K562 (cell line): Measurements from ENCODE around the gene ZC3H18. TPM values are rescaled to one million over a fixed set of nuclear protein-coding genes. Genes with fewer than 3 reads are reported as not detected.

Experiments
- ATAC-seq: fragments of 200-7000 bp; cut with Tn5 transposase; 3 replicates; pipeline ENCODE4 v1.9.1; 2020; ENCODE audit warnings: moderate library complexity
- BruUV-seq: library from RNA; stranded (reverse); fragments of 400-500 nt; replicated peaks from 2 replicates; lab custom pipeline; 2021; lab: Mats Ljungman, UMichigan
- CTCF ChIA-PET: fragments of 300-600 bp; formaldehyde crosslinking; extraction: SDS; loops from one replicate; lab custom pipeline; 2021; ENCODE audit warnings: low intra/inter-chr PET ratio; lab: Yijun Ruan, JAX
- POLR2A ChIA-PET: fragments of 300-600, 350-650 bp; sonication (Branson Sonifier 250); formaldehyde crosslinking; extraction: SDS; loops from one replicate; lab custom pipeline; 2021; ENCODE audit warnings: antibody characterized with exemption, inconsistent platforms; lab: Yijun Ruan, JAX
- DNase-seq, 4 experiments: peaks; one replicate each; pipeline versions ENCODE4 v3.0.0 to v3.0.0-alpha.2; 2011 to 2018; ENCODE audit warnings: low spot score in 3 of 4, mixed read lengths in 3 of 4; ENCODE audit errors: extremely low read depth in 1 of 4
- FAIRE-seq: peaks from 2 replicates; lab custom pipeline; 2011; peaks lifted over from hg19 to GRCh38; lab: Jason Lieb, UNC
- H2AFZ ChIP-seq: 2 replicates; pipeline ENCODE4 v1.6.0; 2011; ENCODE audit warnings: low read depth, low read length, control low read depth, inconsistent platforms
- H3K27ac ChIP-seq: fragments of 200-600 bp; 3 replicates; pipeline ENCODE4 v1.8.0; 2011; ENCODE audit warnings: low read depth, mild to moderate bottlenecking, control low read depth, inconsistent platforms, low read length, moderate library complexity, mixed read lengths; ENCODE audit errors: extremely low read depth
- H3K27me3 ChIP-seq, 2 experiments: fragments of 300-600 bp in 1 of 2; 2 replicates in 1 of 2; 3 replicates in 1 of 2; pipeline versions ENCODE4 v1.6.0 to v1.8.0; 2011; ENCODE audit warnings: inconsistent platforms in 2 of 2, low read length in 2 of 2, mild to moderate bottlenecking in 1 of 2, mixed read lengths in 1 of 2, moderate library complexity in 1 of 2; ENCODE audit not compliant: control insufficient read depth in 2 of 2, insufficient read depth in 2 of 2
- H3K36me3 ChIP-seq: fragments of 300-600 bp; 3 replicates; pipeline ENCODE4 v1.8.0; 2011; ENCODE audit warnings: mild to moderate bottlenecking, low read length, inconsistent platforms; ENCODE audit not compliant: control insufficient read depth, insufficient read depth
- H3K4me1 ChIP-seq, 2 experiments: fragments of 200-600 bp in 1 of 2; replicated peaks in 1 of 2; 2 replicates in 1 of 2; 3 replicates in 1 of 2; pipeline versions ENCODE4 v1.5.1 to v1.8.0; 2011; ENCODE audit warnings: inconsistent platforms in 2 of 2, low read length in 2 of 2, mild to moderate bottlenecking in 1 of 2, mixed read lengths in 1 of 2, moderate library complexity in 1 of 2; ENCODE audit not compliant: control insufficient read depth in 2 of 2, insufficient read depth in 2 of 2
- H3K4me2 ChIP-seq: 2 replicates; pipeline ENCODE4 v1.6.1; 2011; ENCODE audit warnings: low read length, control low read depth, inconsistent platforms, mixed read lengths; ENCODE audit not compliant: insufficient read depth
- H3K4me3 ChIP-seq: fragments of 200-600 bp; sonication (generic), shearing (Covaris generic); 2 replicates; pipeline ENCODE4 v1.5.1; 2016; ENCODE audit warnings: control low read depth, inconsistent platforms
- H3K79me2 ChIP-seq: fragments of 200-600 bp; 3 replicates; pipeline ENCODE4 v1.8.0; 2011; ENCODE audit warnings: low read length, inconsistent platforms; ENCODE audit not compliant: control insufficient read depth, insufficient read depth
- H3K9ac ChIP-seq, 2 experiments: 2 replicates each; pipeline versions ENCODE4 v1.6.0 to v1.6.1; 2011; ENCODE audit warnings: low read depth in 2 of 2, low read length in 2 of 2, control low read depth in 1 of 2, inconsistent platforms in 1 of 2, mild to moderate bottlenecking in 1 of 2, mixed read lengths in 1 of 2; ENCODE audit not compliant: insufficient read depth in 1 of 2
- H3K9me1 ChIP-seq: one replicate; pipeline ENCODE4 v1.6.0; 2011; ENCODE audit warnings: inconsistent platforms, mild to moderate bottlenecking, low read length, moderate library complexity; ENCODE audit not compliant: control insufficient read depth, insufficient read depth
- H3K9me3 ChIP-seq: replicated peaks from 2 replicates; pipeline ENCODE4 v1.5.1; 2011; ENCODE audit warnings: low read depth, low read length, inconsistent platforms; ENCODE audit not compliant: control insufficient read depth, insufficient read depth
- H4K20me1 ChIP-seq: replicated peaks from 2 replicates; pipeline ENCODE4 v1.6.1; 2011; ENCODE audit warnings: low read length, inconsistent platforms, mixed read lengths; ENCODE audit not compliant: control insufficient read depth, insufficient read depth
- BRCA1 ChIP-seq, 2 experiments: fragments of 450-650 bp in 1 of 2; sonication (generic) in 1 of 2; formaldehyde crosslinking in 1 of 2; IDR thresholded peaks; 2 replicates each; pipeline versions ENCODE4 v1.5.0 to v1.6.1; 2017 to 2020; ENCODE audit warnings: mild to moderate bottlenecking in 1 of 2, missing genetic modification reagents in 1 of 2
- EGR1 ChIP-seq: fragments of 450-650 bp; conservative IDR thresholded peaks from 2 replicates; pipeline ENCODE4 v1.6.1; 2017; ENCODE audit warnings: mild to moderate bottlenecking
- ELF1 ChIP-seq: fragments of 200-800 bp; sonication (Bioruptor generic); IDR thresholded peaks from 2 replicates; pipeline ENCODE4 v1.6.1; 2016; ENCODE audit warnings: missing genetic modification characterization, missing compliant biosample characterization
- ETV6 ChIP-seq, 3 experiments: fragments of 150-350 bp in 1 of 3; sonication (generic) in 1 of 3; formaldehyde crosslinking in 1 of 3; IDR thresholded peaks; 2 replicates each; pipeline versions ENCODE4 v1.6.1 to v1.8.0; 2014 to 2022; ENCODE audit warnings: borderline replicate concordance in 2 of 3, low read depth in 2 of 3, antibody characterized with exemption in 1 of 3, low read length in 1 of 3, mild to moderate bottlenecking in 1 of 3, missing genetic modification reagents in 1 of 3
- FOXP1 ChIP-seq: sonication (generic); formaldehyde crosslinking; IDR thresholded peaks from 2 replicates; pipeline ENCODE4 v1.8.0; 2022; ENCODE audit warnings: mild to moderate bottlenecking, missing genetic modification reagents
- GATAD2B ChIP-seq: fragments of 450-650 bp; IDR thresholded peaks from 2 replicates; pipeline ENCODE4 v1.6.1; 2017; ENCODE audit warnings: mild to moderate bottlenecking, borderline replicate concordance
- MED1 ChIP-seq: sonication (generic); formaldehyde crosslinking; IDR thresholded peaks from 2 replicates; pipeline ENCODE4 v1.8.1; 2023; ENCODE audit warnings: missing genetic modification reagents, borderline replicate concordance
- NR3C1 ChIP-seq: sonication (generic); formaldehyde crosslinking; IDR thresholded peaks from 2 replicates; pipeline ENCODE4 v1.8.1; 2022; ENCODE audit warnings: missing genetic modification reagents
- PCBP1 ChIP-seq: fragments of 200-400 bp; formaldehyde crosslinking; IDR thresholded peaks from 2 replicates; pipeline ENCODE4 v1.6.1; 2018; ENCODE audit warnings: mild to moderate bottlenecking, low read depth, low read length; ENCODE audit not compliant: poor library complexity, severe bottlenecking
- RBM14 ChIP-seq: fragments of 200-400 bp; formaldehyde crosslinking; IDR thresholded peaks from 2 replicates; pipeline ENCODE4 v1.6.1; 2018; ENCODE audit warnings: low read depth, mild to moderate bottlenecking, low read length, moderate library complexity, borderline replicate concordance; ENCODE audit not compliant: insufficient read depth
- TEAD1 ChIP-seq, 2 experiments: fragments of 450-650 bp in 1 of 2; sonication (generic) in 1 of 2; formaldehyde crosslinking; IDR thresholded peaks; 2 replicates each; pipeline versions ENCODE4 v1.4.0 to v1.8.0; 2020 to 2022; ENCODE audit warnings: mild to moderate bottlenecking in 2 of 2, missing genetic modification reagents in 1 of 2
- TOE1 ChIP-seq, 2 experiments: fragments of 450-650 bp in 1 of 2; sonication (generic) in 1 of 2; formaldehyde crosslinking in 1 of 2; IDR thresholded peaks; 2 replicates each; pipeline versions ENCODE4 v1.7.1 to v1.8.0; 2016 to 2022; ENCODE audit warnings: borderline replicate concordance in 2 of 2, mild to moderate bottlenecking in 2 of 2, antibody characterized with exemption in 1 of 2, inconsistent platforms in 1 of 2, low read depth in 1 of 2, missing genetic modification reagents in 1 of 2, moderate library complexity in 1 of 2
- ZBTB7A ChIP-seq: IDR thresholded peaks from 2 replicates; pipeline ENCODE4 v1.6.1; 2011; ENCODE audit warnings: low read depth, mild to moderate bottlenecking, low read length, moderate library complexity, borderline replicate concordance; ENCODE audit not compliant: control insufficient read depth
- ZEB2 ChIP-seq: fragments of 450-650 bp; IDR thresholded peaks from 2 replicates; pipeline ENCODE4 v1.6.1; 2016
- WGBS: fragments of 100-300 bp; shearing (Covaris generic); methylation state at CpG from one replicate; pipeline ENCODE4 v1.1.6; 2016; ENCODE audit warnings: low coverage, mixed read lengths; ENCODE audit not compliant: insufficient coverage; ENCODE audit errors: missing lambda C conversion rate; 5-methylcytosine and 5-hydroxymethylcytosine counted together
- in situ Hi-C: fragments of 300-500 bp; cut with MboI; formaldehyde crosslinking; loops from 4 replicates; pipeline ENCODE4 v1.15.0; 2018; ENCODE audit warnings: inconsistent platforms, mixed read lengths
- intact Hi-C: fragments of 100-400 bp; cut with micrococcal nuclease; formaldehyde crosslinking; loops from 2 replicates; pipeline ENCODE4 v1.14.2; 2022
- polyA plus RNA-seq, 8 experiments: library from polyadenylated mRNA; depleted of rRNA in 4 of 8; stranded (reverse) in 5 of 8; unstranded in 3 of 8; fragments of >200 nt; fragmentation: Nextera tagmentation in 2 of 8; fragmentation: Illumina TruSeq in 1 of 8; extraction: Ambion mirVana in 2 of 8; extraction: Trizol in 1 of 8; gene quantifications; 2 replicates each; pipeline versions ENCODE4 v1.2.1 to v1.2.3, GENCODE V29; 2011 to 2014; ENCODE audit warnings: inconsistent platforms in 1 of 8, missing spikeins in 1 of 8
- total RNA-seq, 7 experiments: library from RNA; depleted of rRNA in 6 of 7; stranded (reverse); fragments of >200 nt in 6 of 7; fragmentation: Illumina TruSeq in 2 of 7; extraction: Trizol in 2 of 7; gene quantifications; 2 replicates each; pipeline versions ENCODE4 v1.2.1 to v1.2.3, GENCODE V29; 2011 to 2021; ENCODE audit warnings: low replicate concordance in 1 of 7
- TF ChIP-seq, protein P1 (sequence below), 2 experiments: fragments of 250-450 bp in 1 of 2; fragments of 450-650 bp in 1 of 2; sonication (Bioruptor Pico) in 1 of 2; IDR thresholded peaks; 2 replicates each; pipeline versions ENCODE4 v1.6.1 to v1.8.0; 2016 to 2021; ENCODE audit warnings: mild to moderate bottlenecking in 2 of 2, moderate library complexity in 2 of 2, missing compliant biosample characterization in 1 of 2, missing genetic modification characterization in 1 of 2
- TF ChIP-seq, protein P2 (sequence below): fragments of 450-650 bp; IDR thresholded peaks from 2 replicates; pipeline ENCODE4 v1.6.1; 2014; ENCODE audit warnings: low read depth, mild to moderate bottlenecking, moderate library complexity, borderline replicate concordance

Gene ZC3H18
- total and polyA plus RNA-seq, 9 of the 15 experiments (the other 6 are each of a cell fraction or from before 2014, with no cell fraction given) = 1.7 to 88.7 (median 26.9) TPM

DNA sequence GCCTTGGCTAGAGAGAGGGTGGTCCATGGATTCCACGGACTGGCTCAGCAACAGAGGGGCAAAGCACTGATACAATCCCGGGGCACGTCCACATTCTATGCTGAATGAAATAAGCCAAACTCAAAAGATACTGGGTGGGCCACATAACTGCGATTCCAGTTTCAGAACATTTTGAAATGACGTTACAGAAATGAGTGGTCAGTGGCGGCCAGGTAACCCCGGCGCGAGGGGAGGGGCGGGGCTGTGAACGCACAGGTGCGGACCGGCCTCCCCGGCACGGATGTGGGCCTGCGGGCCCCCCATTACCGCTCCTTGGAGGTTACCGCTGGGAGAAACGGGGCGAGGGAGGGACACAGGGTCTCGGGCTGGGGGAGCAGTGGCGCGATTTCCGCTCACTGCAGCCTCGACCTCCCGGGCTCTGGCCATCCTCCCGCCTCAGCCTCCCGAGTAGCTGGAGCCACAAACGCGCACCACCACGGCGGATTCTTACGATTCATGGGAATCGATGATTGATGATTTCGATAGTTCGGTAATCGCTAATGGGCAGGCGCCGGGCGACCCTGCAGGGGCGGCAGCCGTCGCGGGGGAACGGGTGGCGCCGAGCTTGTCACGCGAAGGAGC lies 92.1 kb downstream of the ZC3H18 start:
- CTCF ChIA-PET = no interaction called here
- Histone ChIP-seq H3K9me1 (no peaks in the 10 kb centered on the region), H3K27me3 (no peaks in the 10 kb centered on the region), H2AFZ (peak overlapping the region; percentile 83), H3K36me3 (peaks cover 41% of the 10 kb centered on the region; the same call in 1 of the 3 replicates), H3K79me2 (peaks cover 76% of the 10 kb centered on the region), H3K4me3 (peak overlapping the region; percentile 92), H3K4me2 (peak overlapping the region; percentile 99), H3K4me1 (peaks cover 17 to 75% of the 10 kb centered on the region in 2 experiments), H4K20me1 (0 out of 2 replicates have a peak, but pooled peaks cover 6% of the 10 kb centered on the region), H3K9me3 (no peaks in the 10 kb centered on the region), H3K27ac (peak overlapping the region; percentile 88), H3K9ac (peak overlapping the region; percentile 86 to 96)
- in situ Hi-C loops (no loop called here), intact Hi-C loops (loop anchor here (2.0 to 5.0 kb wide), 2 partner anchors 24 to 45 kb away; partner anchors contain the start of genes CTU2, RNF166 and SNAI3)
- ATAC-seq (peak; percentile 0; the same call in 2 of the 3 replicates), DNase-seq (peak in 2 of 4 experiments; percentile 41 to 54), FAIRE-seq (no peak)
- BruUV-seq = TSS peak; percentile 81
- under 1% methylated on average over 46 of the region's 49 CpGs for WGBS
- POLR2A ChIA-PET = interaction anchor here (0.7 to 1.2 kb wide), 8 partner anchors 9 to 196 kb away, joined by 3 to 10 read pairs (median 4); no protein-coding TSS in a partner anchor
- TF ChIP-seq GATAD2B (peak; percentile 80; the same call in 1 of the 2 replicates), EGR1 (peak; percentile 13; the same call in 1 of the 2 replicates), TOE1 (IDR thresholded peaks at IDR 0.05; ENCODE audit: borderline replicate concordance) (no peak), TOE1 (CRISPR knock-in tag; IDR thresholded peaks at IDR 0.05; ENCODE audit: borderline replicate concordance, low read depth) (peak; percentile 57; the same call in 1 of the 2 replicates), ZBTB7A (0 out of 2 replicates have a peak, but pooled peaks have one; percentile 66), RBM14 (peak; percentile 89; the same call in 1 of the 2 replicates), ETV6 (IDR thresholded peaks at IDR 0.05; ENCODE audit: borderline replicate concordance in 1 of 2, low read depth in 2 of 2, low read length in 1 of 2) (no peak), ETV6 (CRISPR knock-in tag; IDR thresholded peaks at IDR 0.05; ENCODE audit: borderline replicate concordance) (peak; percentile 86; the same call in 1 of the 2 replicates), MED1 (CRISPR knock-in tag) (0 out of 2 replicates have a peak, but pooled peaks have one; percentile 58), ZEB2 (peak; percentile 76; the same call in 1 of the 2 replicates), BRCA1 (IDR thresholded peaks at IDR 0.05) (no peak), BRCA1 (CRISPR knock-in tag; IDR thresholded peaks at IDR 0.05) (0 out of 2 replicates have a peak, but pooled peaks have one; percentile 71), FOXP1 (peak; percentile 72), ELF1 (peak; percentile 6; the same call in 1 of the 2 replicates), PCBP1 (peak; percentile 32), NR3C1 (CRISPR knock-in tag) (0 out of 2 replicates have a peak, but pooled peaks have one; percentile 74), TEAD1 (CRISPR knock-in tag; IDR thresholded peaks at IDR 0.05) (0 out of 4 replicates have a peak, but pooled peaks of 1 of the 2 experiments have one; percentile 38)
- TF ChIP-seq, protein P1, sequence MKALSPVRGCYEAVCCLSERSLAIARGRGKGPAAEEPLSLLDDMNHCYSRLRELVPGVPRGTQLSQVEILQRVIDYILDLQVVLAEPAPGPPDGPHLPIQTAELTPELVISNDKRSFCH (CRISPR knock-in tag; IDR thresholded peaks at IDR 0.05) = no peak
- TF ChIP-seq, protein P1 (tag; IDR thresholded peaks at IDR 0.05) = 0 out of 2 replicates have a peak, but pooled peaks have one; percentile 71
- TF ChIP-seq, protein P2, sequence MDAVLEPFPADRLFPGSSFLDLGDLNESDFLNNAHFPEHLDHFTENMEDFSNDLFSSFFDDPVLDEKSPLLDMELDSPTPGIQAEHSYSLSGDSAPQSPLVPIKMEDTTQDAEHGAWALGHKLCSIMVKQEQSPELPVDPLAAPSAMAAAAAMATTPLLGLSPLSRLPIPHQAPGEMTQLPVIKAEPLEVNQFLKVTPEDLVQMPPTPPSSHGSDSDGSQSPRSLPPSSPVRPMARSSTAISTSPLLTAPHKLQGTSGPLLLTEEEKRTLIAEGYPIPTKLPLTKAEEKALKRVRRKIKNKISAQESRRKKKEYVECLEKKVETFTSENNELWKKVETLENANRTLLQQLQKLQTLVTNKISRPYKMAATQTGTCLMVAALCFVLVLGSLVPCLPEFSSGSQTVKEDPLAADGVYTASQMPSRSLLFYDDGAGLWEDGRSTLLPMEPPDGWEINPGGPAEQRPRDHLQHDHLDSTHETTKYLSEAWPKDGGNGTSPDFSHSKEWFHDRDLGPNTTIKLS = no peak
